HG03175 (cell line): ENCODE results near the gene UBAC2.
"Not testable (repeated sequence)": the region's sequence is repeated elsewhere in the genome, so short reads cannot be mapped to it uniquely, and the experiment has no call there.

Source experiments
- ATAC-seq: cut with Tn5 transposase; IDR thresholded peaks from one replicate; pipeline ENCODE4 v1.9.1; 2021; ENCODE audit warnings: mild to moderate bottlenecking, moderate library complexity; ENCODE audit not compliant: unreplicated experiment

UBAC2 gene

GRCh38 chr13:99406799-99407201, 206.1 kb downstream of the UBAC2 start:
- ATAC-seq, result no peak

DNA sequence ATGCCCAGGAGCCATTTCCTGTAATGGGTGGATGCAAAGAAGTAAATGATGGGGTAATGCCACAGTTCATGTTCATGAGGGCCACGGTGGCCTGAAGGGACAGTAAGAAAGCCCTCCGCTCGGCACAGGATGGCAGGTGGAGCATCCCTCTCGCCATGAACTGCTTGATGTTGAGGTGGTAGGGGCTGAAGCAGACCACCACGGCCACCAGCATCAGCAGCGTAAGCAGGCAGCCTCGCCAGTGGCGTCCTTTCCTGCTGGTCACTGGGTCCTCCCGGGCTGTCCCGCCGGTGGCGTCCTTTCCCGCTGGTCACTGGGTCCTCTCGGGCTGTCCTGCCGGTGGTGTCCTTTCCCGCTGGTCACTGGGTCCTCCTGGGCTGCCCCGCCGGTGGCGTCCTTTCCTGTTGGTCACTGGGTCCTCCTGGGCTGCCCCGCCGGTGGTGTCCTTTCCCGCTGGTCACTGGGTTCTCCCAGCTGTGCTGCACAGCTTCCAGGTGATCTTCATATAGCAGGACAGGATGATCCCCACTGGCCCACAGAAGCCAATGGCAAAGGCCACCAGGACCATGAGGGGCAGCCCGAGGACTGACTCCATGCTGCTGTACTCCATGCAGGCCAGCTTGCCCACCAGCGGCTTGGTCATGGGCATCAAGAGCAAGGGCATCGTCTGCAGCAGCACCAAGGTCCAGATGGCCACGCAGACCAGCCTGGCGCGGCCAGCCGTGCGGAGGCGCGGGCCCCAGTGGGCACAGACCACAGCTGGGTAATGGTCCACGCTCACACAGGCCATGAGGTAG, 207.4 kb downstream of the UBAC2 start:
- ATAC-seq, result no peak

DNA sequence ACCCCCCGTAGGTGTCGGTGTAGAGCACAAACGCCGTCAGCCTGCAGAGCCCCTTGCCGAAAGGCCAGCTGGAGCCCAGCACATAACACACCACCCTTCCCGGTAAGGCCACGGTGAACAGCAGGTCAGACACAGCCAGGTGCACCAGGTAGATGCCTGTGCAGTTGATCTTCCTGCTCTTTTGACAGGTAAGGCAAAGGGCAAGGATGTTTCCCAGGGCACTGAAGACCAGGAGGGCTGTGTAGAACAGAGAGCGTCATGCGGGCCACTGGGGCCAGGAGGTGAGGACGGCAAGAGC, 208.0 kb downstream of the UBAC2 start:
- no peak for ATAC-seq

DNA sequence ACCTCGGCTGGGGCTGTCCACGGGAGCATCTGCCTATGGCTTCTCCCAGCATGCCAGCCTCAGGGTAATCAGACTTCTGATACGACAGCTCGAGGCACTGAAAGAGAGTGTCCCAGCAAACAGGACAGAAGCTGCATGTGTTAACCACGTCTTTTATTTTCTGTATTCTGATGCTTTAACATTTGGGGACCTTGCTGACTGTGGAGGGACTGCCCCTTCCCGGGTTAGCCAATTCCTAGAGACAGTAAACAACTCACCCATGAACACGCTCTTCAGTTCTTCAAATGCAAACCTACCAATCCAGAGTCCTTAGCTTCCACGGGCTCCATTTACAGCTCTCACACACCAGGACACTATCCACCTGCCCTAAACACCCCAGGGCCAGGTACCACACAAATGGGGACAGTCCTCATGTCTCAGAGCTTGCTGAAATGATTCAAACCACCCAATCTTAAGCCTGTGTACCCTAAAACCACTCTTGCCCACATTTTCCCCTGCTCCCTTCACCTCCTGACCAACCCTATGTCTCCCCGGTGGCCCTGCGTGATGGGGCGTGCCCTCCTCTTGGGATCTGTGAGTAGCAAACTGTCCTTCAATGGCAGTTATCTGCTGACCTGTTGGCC, 208.9 kb downstream of the UBAC2 start:
- not testable (repeated sequence) for ATAC-seq

DNA sequence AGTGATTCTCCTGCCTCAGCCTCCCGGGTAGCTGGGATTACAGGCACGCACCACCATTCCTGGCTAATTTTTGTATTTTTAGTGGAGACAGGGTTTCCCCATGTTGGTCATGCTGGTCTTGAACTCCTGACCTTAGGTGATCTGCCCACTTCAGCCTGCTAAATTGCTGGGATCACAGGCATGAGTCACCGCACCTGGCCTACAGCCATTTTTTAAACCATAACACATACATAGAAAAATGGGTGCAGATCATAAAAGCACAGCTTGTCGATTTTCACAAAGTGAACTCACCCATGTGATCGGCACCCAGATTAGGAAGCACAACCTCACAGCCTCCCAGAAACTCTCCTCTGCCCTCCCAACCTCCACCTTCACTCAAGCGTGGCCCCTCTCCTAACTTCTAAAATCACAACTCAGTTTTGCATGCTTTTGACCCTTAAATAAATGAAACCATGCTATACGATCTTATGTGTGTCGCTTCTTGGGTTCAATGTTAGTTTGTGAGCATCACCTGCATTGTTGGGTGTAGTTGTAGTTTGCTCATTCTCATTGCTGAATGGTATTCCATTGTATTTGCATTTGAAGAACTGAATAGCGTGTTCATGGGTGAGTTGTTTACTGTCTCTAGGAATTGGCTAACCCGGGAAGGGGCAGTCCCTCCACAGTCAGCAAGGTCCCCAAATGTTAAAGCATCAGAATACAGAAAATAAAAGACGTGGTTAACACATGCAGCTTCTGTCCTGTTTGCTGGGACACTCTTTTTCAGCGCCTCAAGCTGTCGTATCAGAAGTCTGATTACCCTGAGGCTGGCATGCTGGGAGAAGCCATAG, 210.2 kb downstream of the UBAC2 start:
- ATAC-seq, result not testable (repeated sequence)

DNA sequence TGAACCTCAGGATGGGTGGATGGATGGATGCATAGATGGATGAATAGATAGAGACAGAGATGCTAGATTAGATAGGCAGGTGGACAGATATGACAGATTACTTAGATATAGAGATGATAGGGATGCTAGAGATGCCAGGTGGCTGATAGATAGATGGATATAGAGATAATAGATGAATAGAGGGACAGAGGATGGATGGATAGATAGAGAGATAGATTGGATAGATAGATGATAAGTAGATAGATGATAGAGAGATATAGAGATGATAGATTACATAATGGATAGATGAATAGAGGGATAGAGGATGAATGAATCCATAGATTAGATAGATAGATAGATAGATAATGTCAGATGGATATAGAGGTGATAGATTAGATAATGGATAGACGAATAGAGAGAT, 212.2 kb downstream of the UBAC2 start:
- ATAC-seq, result no peak

DNA sequence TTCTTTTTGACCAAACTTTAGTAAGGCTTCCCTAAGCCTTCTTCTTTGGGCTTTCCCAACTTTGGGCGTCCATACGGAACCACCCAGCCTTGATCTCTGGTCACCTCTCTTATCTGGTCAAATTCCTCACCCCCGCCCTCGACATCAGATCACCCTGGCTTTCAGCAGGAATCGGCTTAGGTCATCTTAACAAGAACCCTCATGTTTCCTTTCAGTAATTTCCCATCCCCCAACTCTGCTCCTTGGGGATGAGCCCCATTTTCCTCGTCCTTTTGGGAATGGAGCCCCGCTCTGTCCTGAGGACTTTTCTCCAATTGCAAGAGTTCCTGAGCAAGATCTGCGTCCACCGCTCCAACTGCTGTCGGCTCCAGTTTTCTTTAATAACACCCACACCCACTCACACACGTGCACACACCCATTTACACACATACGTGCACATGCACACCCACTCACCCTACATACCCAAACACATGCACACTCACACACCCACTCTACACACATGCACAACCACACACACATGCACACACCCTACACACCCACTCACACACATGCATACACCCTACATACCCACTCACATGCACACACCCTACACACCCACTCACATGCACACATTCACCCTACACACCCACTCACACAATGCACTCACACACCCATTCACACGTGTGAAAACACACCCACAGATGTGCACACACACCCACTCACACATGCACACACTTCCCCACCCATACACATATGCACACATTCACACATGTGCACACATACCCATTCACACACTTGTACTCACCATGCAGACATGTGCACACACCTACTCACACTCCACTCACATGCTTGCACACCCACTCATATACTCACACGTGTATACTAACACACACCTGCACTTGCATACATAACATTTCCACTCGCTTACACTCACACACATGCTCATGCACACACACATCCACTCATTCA, 213.7 kb downstream of the UBAC2 start:
- ATAC-seq, result no peak

GRCh38 chr13:99415014-99415650, 214.5 kb downstream of the UBAC2 start:
- no peak for ATAC-seq

- no peak for ATAC-seq
Observed at GRCh38 chr13:99415851-99416331, 215.2 kb downstream of the UBAC2 start.

GRCh38 chr13:99416411-99417121, 215.9 kb downstream of the UBAC2 start:
- no peak for ATAC-seq

- ATAC-seq, result no peak
Observed at GRCh38 chr13:99417201-99418102, 216.8 kb downstream of the UBAC2 start.

- ATAC-seq, result no peak
Observed at GRCh38 chr13:99418103-99418842, 217.6 kb downstream of the UBAC2 start.

GRCh38 chr13:99418843-99419140, 218.1 kb downstream of the UBAC2 start:
- no peak for ATAC-seq

DNA sequence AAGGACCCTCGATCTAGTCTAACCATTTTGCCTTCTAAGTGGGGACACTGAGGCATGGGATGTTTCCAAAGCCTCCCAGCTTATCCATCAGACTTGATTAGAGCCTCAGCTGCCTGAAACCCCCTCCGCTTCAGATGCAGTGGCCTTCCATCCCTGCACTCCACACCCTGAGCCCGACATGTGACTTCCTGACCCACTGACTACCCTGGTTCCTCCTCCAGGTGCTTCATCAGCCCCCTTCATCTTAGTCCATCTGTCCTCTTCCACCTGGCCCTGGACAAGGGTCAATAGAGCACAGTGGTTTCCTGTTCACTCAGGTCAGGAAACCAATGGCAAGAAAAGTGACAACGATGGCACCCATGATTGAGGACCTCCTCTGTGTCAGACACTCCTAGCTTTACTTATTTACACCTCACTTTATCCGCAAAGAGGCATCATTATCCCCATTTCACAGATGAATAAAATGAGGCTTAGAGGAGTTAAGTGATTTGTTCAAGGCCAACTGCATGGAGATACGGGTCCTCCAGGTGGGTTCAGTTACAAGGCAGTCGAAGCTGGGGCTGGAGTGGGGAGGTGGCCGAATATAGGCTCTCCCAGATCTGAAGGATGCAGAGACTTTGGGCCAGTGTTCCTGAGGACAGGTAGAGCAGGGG, 219.1 kb downstream of the UBAC2 start:
- no peak for ATAC-seq

- ATAC-seq, result no peak
Observed at GRCh38 chr13:99421271-99421670, 220.6 kb downstream of the UBAC2 start.

DNA sequence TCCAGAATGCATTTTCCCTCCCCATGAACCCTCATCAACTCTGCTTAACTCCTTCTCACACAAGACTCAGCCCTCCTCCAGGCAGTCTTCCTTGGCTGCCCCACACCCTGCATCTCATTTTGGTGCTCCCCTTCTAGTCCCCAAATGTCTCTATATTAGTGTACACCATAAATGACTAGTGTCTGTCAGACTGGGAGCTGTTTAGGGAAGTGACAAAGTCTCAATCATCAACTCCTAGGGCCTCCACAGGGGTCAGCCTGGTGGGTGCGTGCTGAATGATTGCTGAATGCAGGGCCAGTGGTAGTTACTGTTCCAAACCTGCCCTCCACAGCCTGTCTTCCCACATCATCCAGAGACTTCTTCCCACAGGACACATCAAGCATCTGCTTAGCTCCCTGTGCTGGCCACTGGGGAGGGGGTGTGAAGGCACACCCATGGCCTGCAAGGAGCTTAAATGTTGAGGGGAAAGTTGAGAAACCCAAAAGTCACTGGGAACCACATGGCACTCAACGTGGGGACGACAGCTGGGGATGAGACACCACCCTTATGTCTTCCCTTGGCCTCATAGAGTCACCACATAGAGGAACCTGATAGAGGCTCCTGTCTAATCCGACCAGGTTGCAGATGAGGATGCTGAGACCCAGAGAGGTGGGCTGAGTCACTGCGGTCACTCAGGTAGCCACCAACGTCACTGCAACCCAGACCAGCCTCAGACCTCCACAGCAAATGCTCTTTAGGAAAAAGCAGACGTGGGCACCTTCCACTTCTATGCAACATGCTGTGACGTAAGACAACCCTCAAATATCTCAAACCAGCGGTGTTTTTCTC, 221.3 kb downstream of the UBAC2 start:
- no peak for ATAC-seq
